ENCODE data around the gene NMRAL1. TPM values are rescaled to one million over a fixed set of nuclear protein-coding genes. Genes with fewer than 3 reads are reported as not detected.
A peak's percentile ranks its signal among the peaks of the same experiment; 100 is the strongest.

NMRAL1 gene
- total RNA-seq, 1 donor from 2014 or later = 28.5 TPM

GRCh38 chr16:4495766-4496165 lies 21.3 kb upstream of the NMRAL1 start:
- Histone ChIP-seq H3K79me2 (ENCODE audit: insufficient read depth, low read length) (peaks cover 56% of the 10 kb centered on the region), H3K27me3 (ENCODE audit: insufficient read depth, low read length) (no peaks in the 10 kb centered on the region), H3K4me3 (ENCODE audit: insufficient read depth, low read depth, low read length) (no peak overlapping the region), H3K4me2 (ENCODE audit: low read length) (peak overlapping the region; percentile 52), H3K27ac (ENCODE audit: low read depth, low read length) (peak overlapping the region; percentile 73), H4K20me1 (ENCODE audit: insufficient read depth, low read length) (peaks cover 35% of the 10 kb centered on the region), H3K9ac (ENCODE audit: low read length) (peak overlapping the region; percentile 12), H3K36me3 (ENCODE audit: insufficient read depth, low read length) (peaks cover 9% of the 10 kb centered on the region), H2AFZ (ENCODE audit: low read depth, low read length) (no peak overlapping the region), H3K4me1 (ENCODE audit: insufficient read depth, low read length) (peaks cover 33% of the 10 kb centered on the region), H3K9me3 (ENCODE audit: insufficient read depth, low read depth, low read length) (no peaks in the 10 kb centered on the region)
- Mint-ChIP-seq H3K4me1 (ENCODE audit: low read depth, unreplicated experiment) (peaks cover 40% of the 10 kb centered on the region), H3K36me3 (ENCODE audit: low read depth, unreplicated experiment) (peaks cover 9% of the 10 kb centered on the region), H3K9me3 (ENCODE audit: unreplicated experiment) (no peaks in the 10 kb centered on the region), H3K4me3 (ENCODE audit: unreplicated experiment) (peak overlapping the region; percentile 54), H3K27ac (ENCODE audit: unreplicated experiment) (peak overlapping the region; percentile 85), H3K27me3 (ENCODE audit: low read depth, unreplicated experiment) (no peaks in the 10 kb centered on the region)
- FAIRE-seq = no peak
- no peak for TF ChIP-seq CTCF (IDR thresholded peaks at IDR 0.05; ENCODE audit: insufficient read depth, low read depth, low read length)
- no peak for TF ChIP-seq EZH2 (IDR thresholded peaks at IDR 0.05; ENCODE audit: insufficient read depth, low read length)
- no peak for DNase-seq (ENCODE audit: low read depth)

- peaks cover 9% of the 10 kb centered on the region for H3K36me3 ChIP-seq (ENCODE audit: insufficient read depth, low read length)
- no peaks in the 10 kb centered on the region for H3K27me3 ChIP-seq (ENCODE audit: insufficient read depth, low read length)
- peak overlapping the region; percentile 52 for H3K4me2 ChIP-seq (ENCODE audit: low read length)
- FAIRE-seq (peak; percentile 86), DNase-seq (ENCODE audit: low read depth) (peak; percentile 84)
- peak overlapping the region; percentile 85 for H3K27ac Mint-ChIP-seq (ENCODE audit: unreplicated experiment)
- H3K36me3 Mint-ChIP-seq (ENCODE audit: low read depth, unreplicated experiment) = peaks cover 9% of the 10 kb centered on the region
- no peak overlapping the region for H3K4me3 ChIP-seq (ENCODE audit: insufficient read depth, low read depth, low read length)
- H3K4me1 Mint-ChIP-seq (ENCODE audit: low read depth, unreplicated experiment) = peaks cover 35% of the 10 kb centered on the region
- H3K4me3 Mint-ChIP-seq (ENCODE audit: unreplicated experiment) = peak overlapping the region; percentile 12
- peaks cover under 1% of the 10 kb centered on the region for H3K9me3 Mint-ChIP-seq (ENCODE audit: unreplicated experiment)
- TF ChIP-seq EZH2 (IDR thresholded peaks at IDR 0.05; ENCODE audit: insufficient read depth, low read length) (no peak), CTCF (IDR thresholded peaks at IDR 0.05; ENCODE audit: insufficient read depth, low read depth, low read length) (no peak)
- H3K9me3 ChIP-seq (ENCODE audit: insufficient read depth, low read depth, low read length) = no peaks in the 10 kb centered on the region
- H3K27ac ChIP-seq (ENCODE audit: low read depth, low read length) = peak overlapping the region; percentile 73
- H3K79me2 ChIP-seq (ENCODE audit: insufficient read depth, low read length) = peaks cover 62% of the 10 kb centered on the region
- no peaks in the 10 kb centered on the region for H3K27me3 Mint-ChIP-seq (ENCODE audit: low read depth, unreplicated experiment)
- H2AFZ ChIP-seq (ENCODE audit: low read depth, low read length) = no peak overlapping the region
- H3K4me1 ChIP-seq (ENCODE audit: insufficient read depth, low read length) = peaks cover 25% of the 10 kb centered on the region
- peaks cover 29% of the 10 kb centered on the region for H4K20me1 ChIP-seq (ENCODE audit: insufficient read depth, low read length)
- H3K9ac ChIP-seq (ENCODE audit: low read length) = peak overlapping the region; percentile 13
Observed at GRCh38 chr16:4494746-4495490, 20.5 kb upstream of the NMRAL1 start.

GRCh38 chr16:4491898-4492297 lies 17.5 kb upstream of the NMRAL1 start:
- H3K4me3 Mint-ChIP-seq (ENCODE audit: unreplicated experiment) = no peak overlapping the region
- H3K27me3 ChIP-seq (ENCODE audit: insufficient read depth, low read length) = no peaks in the 10 kb centered on the region
- peaks cover 5% of the 10 kb centered on the region for H3K36me3 Mint-ChIP-seq (ENCODE audit: low read depth, unreplicated experiment)
- peaks cover 2% of the 10 kb centered on the region for H3K9me3 Mint-ChIP-seq (ENCODE audit: unreplicated experiment)
- peaks cover 9% of the 10 kb centered on the region for H4K20me1 ChIP-seq (ENCODE audit: insufficient read depth, low read length)
- H3K27ac ChIP-seq (ENCODE audit: low read depth, low read length) = no peak overlapping the region
- H3K4me1 Mint-ChIP-seq (ENCODE audit: low read depth, unreplicated experiment) = peaks cover 41% of the 10 kb centered on the region
- no peak overlapping the region for H3K9ac ChIP-seq (ENCODE audit: low read length)
- FAIRE-seq (no peak), DNase-seq (ENCODE audit: low read depth) (no peak)
- H3K4me1 ChIP-seq (ENCODE audit: insufficient read depth, low read length) = peaks cover 42% of the 10 kb centered on the region
- no peak overlapping the region for H3K4me2 ChIP-seq (ENCODE audit: low read length)
- H3K27me3 Mint-ChIP-seq (ENCODE audit: low read depth, unreplicated experiment) = no peaks in the 10 kb centered on the region
- TF ChIP-seq CTCF (IDR thresholded peaks at IDR 0.05; ENCODE audit: insufficient read depth, low read depth, low read length) (no peak), EZH2 (IDR thresholded peaks at IDR 0.05; ENCODE audit: insufficient read depth, low read length) (no peak)
- no peaks in the 10 kb centered on the region for H3K9me3 ChIP-seq (ENCODE audit: insufficient read depth, low read depth, low read length)
- no peak overlapping the region for H3K27ac Mint-ChIP-seq (ENCODE audit: unreplicated experiment)
- no peak overlapping the region for H3K4me3 ChIP-seq (ENCODE audit: insufficient read depth, low read depth, low read length)
- peaks cover 46% of the 10 kb centered on the region for H3K79me2 ChIP-seq (ENCODE audit: insufficient read depth, low read length)
- H3K36me3 ChIP-seq (ENCODE audit: insufficient read depth, low read length) = peaks cover 1% of the 10 kb centered on the region
- H2AFZ ChIP-seq (ENCODE audit: low read depth, low read length) = no peak overlapping the region

Measured in astrocyte (in vitro differentiated cells and primary cell).